Stimulated activated CD4-positive, alpha-beta T cell treated with anti-CD3 and anti-CD28 coated beads, TNF-alpha, amount 100 ng/mL, for 48 hours (primary cell): Measurements from ENCODE around the gene ELOF1.

Source experiments
- DNase-seq, 3 donors: peaks; one replicate each; pipeline ENCODE4 v3.0.0-alpha.2; 2020; ENCODE audit warnings: low read depth in 3 of 3

Gene ELOF1

GRCh38 chr19:11535792-11536595 is 23.0 kb downstream of the ELOF1 start:
- peak; percentile 79 to 84 (median 84) for DNase-seq

GRCh38 chr19:11534948-11535347 is 24.1 kb downstream of the ELOF1 start:
- DNase-seq, result no peak

GRCh38 chr19:11534538-11534937 is 24.5 kb downstream of the ELOF1 start:
- DNase-seq, result no peak

- DNase-seq, result peak; percentile 31 to 54 (median 41)
Observed at GRCh38 chr19:11530432-11530831, 28.6 kb downstream of the ELOF1 start.

- DNase-seq, result peak; percentile 88 to 92 (median 91)
Observed at GRCh38 chr19:11528551-11529341, 30.3 kb downstream of the ELOF1 start, which contains the start of gene ECSIT. Gene ECSIT (minus strand): TSS chr19:11529134. CDS start chr19:11519170, 9,964 bp downstream.

GRCh38 chr19:11519138-11519537 is 39.9 kb downstream of the ELOF1 start:
- no peak for DNase-seq

GRCh38 chr19:11513946-11514345 is 45.1 kb downstream of the ELOF1 start:
- DNase-seq, result no peak

GRCh38 chr19:11510444-11510843 is 48.6 kb downstream of the ELOF1 start:
- no peak for DNase-seq

- DNase-seq, result no peak
Observed at GRCh38 chr19:11507370-11508078, 51.5 kb downstream of the ELOF1 start.

GRCh38 chr19:11506967-11507366 is 52.1 kb downstream of the ELOF1 start:
- no peak for DNase-seq

- DNase-seq, result no peak
Observed at GRCh38 chr19:11506101-11506555, 52.9 kb downstream of the ELOF1 start.

- DNase-seq, result peak; percentile 89 to 94 (median 90)
Observed at GRCh38 chr19:11505504-11506100, 53.4 kb downstream of the ELOF1 start, which contains the start of gene ZNF653. Gene ZNF653 (minus strand): TSS chr19:11505839. CDS start chr19:11505786, 53 bp downstream.

- DNase-seq, result peak; percentile 95 to 98 (median 96)
Observed at GRCh38 chr19:11505032-11505503, 54.0 kb downstream of the ELOF1 start.

- DNase-seq, result no peak
Observed at GRCh38 chr19:11504502-11505031, 54.5 kb downstream of the ELOF1 start.
